Vagina (tissue), 2 donors: ENCODE data around the gene MAFF.

ENCODE experiments used
- CTCF ChIP-seq, 3 experiments: fragments of 450-650 bp in 2 of 3; fragments of 200-600 bp in 1 of 3; sonication (generic) in 1 of 3; IDR thresholded peaks; one replicate each; pipeline ENCODE4 v1.5.1; 2017 to 2019; ENCODE audit warnings: antibody characterized with exemption in 3 of 3, mild to moderate bottlenecking in 2 of 3, moderate library complexity in 2 of 3
- POLR2A ChIP-seq, 2 donors: fragments of 450-650 bp; IDR thresholded peaks; one replicate each; pipeline ENCODE4 v1.6.1; 2017; ENCODE audit warnings: antibody characterized with exemption in 2 of 2, mild to moderate bottlenecking in 2 of 2, moderate library complexity in 2 of 2

GRCh38 chr22:38226853-38227649 is 25.3 kb downstream of the MAFF start:
- TF ChIP-seq CTCF (IDR thresholded peaks at IDR 0.05) (no peak), POLR2A (IDR thresholded peaks at IDR 0.05) (no peak)
